Bronchial epithelial cell (primary cell): Measurements from ENCODE around the gene KCTD13. TPM values are rescaled to one million over a fixed set of nuclear protein-coding genes. Genes with fewer than 3 reads are reported as not detected.
A peak's percentile ranks its signal among the peaks of the same experiment; 100 is the strongest.

Experiments
- DNase-seq: peaks from one replicate; pipeline ENCODE4 v3.0.0-alpha.2; 2010; ENCODE audit warnings: low read depth
- FAIRE-seq: peaks from 2 replicates; lab custom pipeline; 2011; peaks lifted over from hg19 to GRCh38; lab: Jason Lieb, UNC
- H3K27me3 ChIP-seq: 2 replicates; pipeline ENCODE4 v1.5.1; 2011; ENCODE audit warnings: low read length; ENCODE audit not compliant: control insufficient read depth, insufficient read depth
- H3K36me3 ChIP-seq: 2 replicates; pipeline ENCODE4 v1.5.1; 2011; ENCODE audit warnings: low read length; ENCODE audit not compliant: control insufficient read depth, insufficient read depth
- H3K4me3 ChIP-seq: 2 replicates; pipeline ENCODE4 v1.5.1; 2011; ENCODE audit warnings: mild to moderate bottlenecking, low read depth, low read length, control low read depth
- CTCF ChIP-seq: IDR thresholded peaks from 2 replicates; pipeline ENCODE4 v1.5.1; 2011; ENCODE audit warnings: mild to moderate bottlenecking, moderate library complexity, low read length, control low read depth, inconsistent platforms; ENCODE audit not compliant: insufficient read depth, severe bottlenecking
- total RNA-seq: library from RNA; depleted of rRNA; stranded (reverse); fragments of >200 nt; gene quantifications from 2 replicates; pipeline ENCODE4 v1.2.1, GENCODE V29; 2014

KCTD13 gene
- total RNA-seq, 1 donor from 2014 or later = 8.2 TPM

- FAIRE-seq = no peak
- TF ChIP-seq CTCF = no peak
- no peaks in the 10 kb centered on the region for H3K27me3 ChIP-seq
- peak overlapping the region; percentile 96 for H3K4me3 ChIP-seq
- DNase-seq = no peak
- peaks cover 4% of the 10 kb centered on the region for H3K36me3 ChIP-seq
These were observed 1.3 kb upstream of the KCTD13 start for GRCh38 chr16:29927070-29927905.

GRCh38 chr16:29926711-29927052 lies 656 bp upstream of the KCTD13 start:
- Histone ChIP-seq H3K27me3 (no peaks in the 10 kb centered on the region), H3K36me3 (peaks cover 4% of the 10 kb centered on the region), H3K4me3 (peak overlapping the region; percentile 96)
- FAIRE-seq (no peak), DNase-seq (peak; percentile 18)
- TF ChIP-seq CTCF = no peak

GRCh38 chr16:29925105-29925756 lies 795 bp downstream of the KCTD13 start:
- peak overlapping the region; percentile 96 for H3K4me3 ChIP-seq
- TF ChIP-seq CTCF = no peak
- no peak for FAIRE-seq
- DNase-seq = no peak
- peaks cover 7% of the 10 kb centered on the region for H3K36me3 ChIP-seq
- no peaks in the 10 kb centered on the region for H3K27me3 ChIP-seq

GRCh38 chr16:29922986-29923501 lies 3.0 kb downstream of the KCTD13 start:
- no peak for TF ChIP-seq CTCF
- FAIRE-seq (no peak), DNase-seq (no peak)
- H3K4me3 ChIP-seq = no peak overlapping the region
- H3K36me3 ChIP-seq = peaks cover 7% of the 10 kb centered on the region
- H3K27me3 ChIP-seq = no peaks in the 10 kb centered on the region

GRCh38 chr16:29922326-29922725 lies 3.7 kb downstream of the KCTD13 start:
- Histone ChIP-seq H3K4me3 (no peak overlapping the region), H3K36me3 (peaks cover 7% of the 10 kb centered on the region), H3K27me3 (no peaks in the 10 kb centered on the region)
- FAIRE-seq (no peak), DNase-seq (no peak)
- TF ChIP-seq CTCF = no peak
